Tibial artery (tissue), 4 donors: ENCODE results near the gene ADARB2.

Experiments
- DNase-seq, 2 donors: peaks; one replicate each; pipeline ENCODE4 v3.0.0-alpha.2; 2019
- H3K27ac ChIP-seq, 2 donors: fragments of 200-600 bp; sonication (generic) in 1 of 2; 1 replicate in 1 of 2; 2 replicates in 1 of 2; pipeline ENCODE4 v1.5.1; 2018 to 2019; ENCODE audit warnings: mild to moderate bottlenecking in 1 of 2
- H3K27me3 ChIP-seq, 2 donors: fragments of 200-600 bp; sonication (generic) in 1 of 2; one replicate each; pipeline versions ENCODE4 v1.5.1 to v1.6.0; 2016 to 2019
- H3K36me3 ChIP-seq, 3 donors: fragments of 200-600 bp; sonication (generic) in 2 of 3; one replicate each; pipeline ENCODE4 v1.5.1; 2016 to 2019; ENCODE audit warnings: mild to moderate bottlenecking in 2 of 3
- H3K4me1 ChIP-seq, 4 donors: fragments of 200-600 bp; sonication (generic) in 2 of 4; 1 replicate in 3 of 4; 2 replicates in 1 of 4; pipeline ENCODE4 v1.5.1; 2016 to 2019
- H3K4me3 ChIP-seq, 2 donors: fragments of 200-600 bp; sonication (generic) in 1 of 2; 1 replicate in 1 of 2; 2 replicates in 1 of 2; pipeline ENCODE4 v1.5.1; 2018 to 2019; ENCODE audit warnings: mild to moderate bottlenecking in 2 of 2
- H3K9me3 ChIP-seq, 3 donors: fragments of 200-600 bp; sonication (generic) in 1 of 3; one replicate each; pipeline ENCODE4 v1.5.1; 2016 to 2019
- intact Hi-C: fragments of 100-400 bp; cut with DNase I; formaldehyde crosslinking; loops from one replicate; pipeline ENCODE4 v1.15.0; 2023; ENCODE audit warnings: low total_unique reads
- TF ChIP-seq, protein P1 (sequence below), 2 experiments: fragments of 200-600 bp in 1 of 2; fragments of 450-650 bp in 1 of 2; IDR thresholded peaks; one replicate each; pipeline ENCODE4 v1.5.1; 2017 to 2019; ENCODE audit warnings: antibody characterized with exemption in 2 of 2, mild to moderate bottlenecking in 1 of 2, moderate library complexity in 1 of 2

The ADARB2 gene

DNA sequence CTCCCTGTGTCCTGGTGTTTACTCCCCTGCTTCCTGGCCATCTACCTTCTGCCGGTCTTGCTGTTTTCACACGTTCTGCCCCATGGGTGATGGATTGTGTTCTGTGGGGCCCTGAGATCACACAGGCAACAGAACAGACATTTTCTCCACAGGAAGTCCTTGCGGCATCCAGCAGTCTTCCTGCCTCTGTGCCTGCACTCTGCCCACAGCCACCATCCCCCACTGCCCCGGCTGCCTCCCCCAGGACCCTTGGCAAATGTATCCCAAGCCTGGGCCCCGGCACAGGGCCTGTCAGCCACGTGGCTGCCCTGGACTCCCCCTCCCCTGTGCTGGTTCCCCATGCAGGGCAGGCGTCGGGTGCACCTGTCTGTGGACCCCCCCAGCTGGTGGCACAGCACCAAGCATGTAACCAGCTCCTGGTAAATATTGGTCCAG is 497.0 kb downstream of the ADARB2 start:
- no peaks in the 10 kb centered on the region for H3K36me3 ChIP-seq
- intact Hi-C loops, result no loop called here

DNA sequence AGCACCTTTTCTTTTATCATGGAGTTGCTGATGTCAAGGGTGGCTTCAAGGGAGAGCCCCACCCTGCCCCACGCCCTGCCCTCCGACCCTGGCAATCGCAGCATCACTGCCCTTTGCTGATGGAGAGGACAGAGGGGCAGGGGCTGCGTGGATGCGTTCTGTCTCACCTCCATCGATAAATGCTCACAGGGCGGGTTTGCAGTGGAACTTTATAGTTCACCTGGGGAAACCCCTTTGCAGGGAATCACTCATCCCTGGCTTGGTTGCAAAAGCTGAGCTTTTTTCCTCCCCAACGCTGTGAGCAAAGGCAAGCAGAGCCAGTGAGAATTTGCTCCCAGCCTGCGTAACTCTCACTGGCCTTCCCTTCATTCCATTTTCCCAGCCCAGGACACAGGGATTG is 504.3 kb downstream of the ADARB2 start:
- DNase-seq, result no peak
- Histone ChIP-seq H3K4me3 (no peak overlapping the region), H3K9me3 (no peaks in the 10 kb centered on the region), H3K27ac (no peak overlapping the region), H3K27me3 (no peaks in the 10 kb centered on the region), H3K4me1 (peaks cover 0 to 3% (median 1%) of the 10 kb centered on the region in 4 donors), H3K36me3 (no peaks in the 10 kb centered on the region)
- intact Hi-C loops, result loop anchor here (5.0 kb wide), 1 partner anchor 884 kb away; no protein-coding TSS in a partner anchor
- TF ChIP-seq, protein P1, sequence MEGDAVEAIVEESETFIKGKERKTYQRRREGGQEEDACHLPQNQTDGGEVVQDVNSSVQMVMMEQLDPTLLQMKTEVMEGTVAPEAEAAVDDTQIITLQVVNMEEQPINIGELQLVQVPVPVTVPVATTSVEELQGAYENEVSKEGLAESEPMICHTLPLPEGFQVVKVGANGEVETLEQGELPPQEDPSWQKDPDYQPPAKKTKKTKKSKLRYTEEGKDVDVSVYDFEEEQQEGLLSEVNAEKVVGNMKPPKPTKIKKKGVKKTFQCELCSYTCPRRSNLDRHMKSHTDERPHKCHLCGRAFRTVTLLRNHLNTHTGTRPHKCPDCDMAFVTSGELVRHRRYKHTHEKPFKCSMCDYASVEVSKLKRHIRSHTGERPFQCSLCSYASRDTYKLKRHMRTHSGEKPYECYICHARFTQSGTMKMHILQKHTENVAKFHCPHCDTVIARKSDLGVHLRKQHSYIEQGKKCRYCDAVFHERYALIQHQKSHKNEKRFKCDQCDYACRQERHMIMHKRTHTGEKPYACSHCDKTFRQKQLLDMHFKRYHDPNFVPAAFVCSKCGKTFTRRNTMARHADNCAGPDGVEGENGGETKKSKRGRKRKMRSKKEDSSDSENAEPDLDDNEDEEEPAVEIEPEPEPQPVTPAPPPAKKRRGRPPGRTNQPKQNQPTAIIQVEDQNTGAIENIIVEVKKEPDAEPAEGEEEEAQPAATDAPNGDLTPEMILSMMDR (IDR thresholded peaks at IDR 0.05), result no peak

More for the DNA sequence above, 497.0 kb downstream of the ADARB2 start:
- no peak for DNase-seq
- Histone ChIP-seq H3K4me3 (no peak overlapping the region), H3K9me3 (peaks cover 0 to 3% (median 0%) of the 10 kb centered on the region in 3 donors), H3K27me3 (peaks cover 0 to 29% of the 10 kb centered on the region in 2 donors), H3K4me1 (peaks cover 0 to 4% (median 0%) of the 10 kb centered on the region in 4 donors), H3K27ac (no peak overlapping the region)
- TF ChIP-seq, protein P1 (IDR thresholded peaks at IDR 0.05), result no peak

DNA sequence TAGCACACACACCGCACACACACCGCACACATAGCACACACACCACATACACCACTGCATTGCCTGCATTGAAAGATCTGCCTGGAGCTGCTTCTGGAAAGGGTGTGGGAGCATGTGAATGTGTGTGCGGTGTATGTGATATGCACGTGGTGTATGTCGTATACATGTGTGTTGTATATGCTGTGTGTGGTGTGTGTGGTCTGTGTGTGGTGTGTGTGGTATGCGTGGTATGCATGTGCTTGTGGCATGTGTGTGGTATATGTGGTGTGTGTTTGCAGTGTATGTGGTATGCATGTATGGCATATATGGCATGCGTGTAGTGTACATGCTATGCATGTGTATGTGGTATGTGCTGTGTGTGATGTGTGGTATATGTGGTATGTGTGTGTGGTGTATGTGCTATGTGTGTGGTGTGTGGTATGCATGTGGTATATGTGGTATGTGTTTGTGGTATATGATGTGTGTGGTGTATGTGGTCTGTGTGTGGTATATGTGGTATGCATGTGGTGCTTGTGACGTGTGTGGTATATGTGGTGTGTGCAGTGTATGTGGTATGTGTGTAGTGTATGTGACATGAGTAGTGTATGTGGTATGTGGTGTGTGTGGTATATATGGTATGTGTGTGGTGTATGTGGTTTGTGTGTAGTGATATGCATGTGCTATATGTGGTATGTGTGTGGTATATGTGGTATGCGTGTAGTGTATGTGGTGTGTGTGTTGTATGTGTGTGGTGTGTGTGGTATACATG is 505.0 kb downstream of the ADARB2 start:
- Histone ChIP-seq H3K4me3 (no peak overlapping the region), H3K36me3 (no peaks in the 10 kb centered on the region), H3K9me3 (no peaks in the 10 kb centered on the region), H3K27ac (no peak overlapping the region), H3K27me3 (no peaks in the 10 kb centered on the region), H3K4me1 (peaks cover 0 to 7% (median 1%) of the 10 kb centered on the region in 4 donors)
- no peak for DNase-seq
- intact Hi-C loops, result loop anchor here (5.0 kb wide), 1 partner anchor 885 kb away; no protein-coding TSS in a partner anchor
- TF ChIP-seq, protein P1 (IDR thresholded peaks at IDR 0.05), result no peak

DNA sequence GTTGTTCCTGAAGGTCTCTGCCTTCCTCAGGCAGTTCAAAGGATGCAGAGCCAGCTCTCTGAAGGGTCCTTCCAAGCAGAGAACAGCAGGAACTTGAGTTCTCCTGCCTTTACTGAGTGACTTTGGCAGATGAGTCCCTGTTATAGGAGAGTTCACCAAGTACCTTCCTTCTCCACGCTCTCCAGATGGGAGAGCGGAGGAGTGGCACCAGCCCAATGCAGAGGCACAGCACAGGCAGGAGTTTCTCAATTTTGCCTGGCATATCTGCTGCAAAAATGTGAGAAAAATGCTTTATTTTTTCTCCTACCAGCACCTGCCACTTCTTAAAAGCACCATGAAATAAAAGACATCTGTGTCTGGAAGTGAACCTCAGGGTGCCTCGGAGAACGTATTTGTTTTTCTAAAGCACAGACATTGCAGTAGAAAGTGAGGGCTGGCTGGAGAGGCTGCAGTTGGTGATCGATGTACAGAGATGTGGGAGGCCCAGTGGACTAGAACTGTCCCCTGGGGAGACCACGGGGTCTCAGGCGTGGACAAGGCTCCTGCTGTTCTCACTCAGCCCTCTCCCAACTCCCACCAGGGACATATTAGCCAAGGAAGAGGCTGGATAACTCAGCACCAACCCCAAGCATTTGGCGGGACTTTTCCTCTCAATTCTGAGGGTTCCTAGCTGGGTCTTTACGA is 506.6 kb downstream of the ADARB2 start:
- intact Hi-C loops, result loop anchor here (5.0 kb wide), 1 partner anchor 887 kb away; no protein-coding TSS in a partner anchor
- TF ChIP-seq, protein P1 (IDR thresholded peaks at IDR 0.05), result no peak
- H3K27ac ChIP-seq, result no peak overlapping the region

DNA sequence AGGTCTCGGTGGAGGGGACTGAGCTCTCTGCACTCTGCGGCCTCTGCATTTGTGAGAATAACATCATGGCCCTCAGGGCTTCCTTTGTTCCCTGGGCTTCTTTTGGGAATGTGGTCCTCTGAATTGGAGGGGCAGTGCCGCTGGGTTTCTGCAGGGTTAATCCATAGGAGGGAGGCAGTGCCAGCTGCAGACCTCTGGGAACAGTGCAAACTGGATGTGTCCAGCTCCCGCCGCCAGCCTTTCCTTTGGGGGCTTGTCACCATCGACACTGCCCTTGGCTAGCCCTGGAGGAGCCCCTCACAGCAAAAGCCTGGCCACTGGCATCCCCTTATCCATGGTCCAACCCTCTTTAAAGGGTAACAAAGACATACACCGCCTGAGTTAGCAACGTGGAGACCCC is 507.2 kb downstream of the ADARB2 start:
- intact Hi-C loops, result loop anchor here (5.0 kb wide), 1 partner anchor 887 kb away; no protein-coding TSS in a partner anchor
- H3K36me3 ChIP-seq, result no peaks in the 10 kb centered on the region
- H3K9me3 ChIP-seq, result no peaks in the 10 kb centered on the region
- peaks cover 0 to 7% (median 1%) of the 10 kb centered on the region in 4 donors for H3K4me1 ChIP-seq
- no peaks in the 10 kb centered on the region for H3K27me3 ChIP-seq
- H3K27ac ChIP-seq, result no peak overlapping the region
- TF ChIP-seq, protein P1 (IDR thresholded peaks at IDR 0.05), result no peak
- no peak for DNase-seq
- H3K4me3 ChIP-seq, result no peak overlapping the region

More for the DNA sequence above, 506.6 kb downstream of the ADARB2 start:
- no peaks in the 10 kb centered on the region for H3K36me3 ChIP-seq
- peaks cover 0 to 7% (median 1%) of the 10 kb centered on the region in 4 donors for H3K4me1 ChIP-seq
- no peaks in the 10 kb centered on the region for H3K9me3 ChIP-seq
- no peak overlapping the region for H3K4me3 ChIP-seq
- DNase-seq, result no peak
- H3K27me3 ChIP-seq, result no peaks in the 10 kb centered on the region
